Measurements from ENCODE around the gene CARMIL1.

GRCh38 chr6:25488156-25488555 is 209.0 kb downstream of the CARMIL1 start:
- no peak for TF ChIP-seq ZNF274 (IDR thresholded peaks at IDR 0.05; ENCODE audit: insufficient read depth, insufficient read length)
- no peak for TF ChIP-seq CTCF (IDR thresholded peaks at IDR 0.05 in 2 of 3, conservative IDR thresholded peaks at IDR 0.05 in 1 of 3; ENCODE audit: control insufficient read depth in 2 of 3, extremely low read depth in 1 of 3, insufficient read depth in 1 of 3, low read depth in 3 of 3, low read length in 3 of 3)
- TF ChIP-seq FOXM1 (IDR thresholded peaks at IDR 0.05; ENCODE audit: low read depth, low read length) = no peak
- TF ChIP-seq CREB1 (IDR thresholded peaks at IDR 0.05; ENCODE audit: low read depth) = no peak
- no peak for TF ChIP-seq BHLHE40 (IDR thresholded peaks at IDR 0.05; ENCODE audit: borderline replicate concordance in 1 of 2, low read depth in 2 of 2, low read length in 1 of 2)
- TF ChIP-seq CHD1 (IDR thresholded peaks at IDR 0.05; ENCODE audit: low read depth, low read length) = no peak
- TF ChIP-seq SMC3 (IDR thresholded peaks at IDR 0.05; ENCODE audit: borderline replicate concordance, low read length) = no peak
- no peak for TF ChIP-seq POLR2A (IDR thresholded peaks at IDR 0.05; ENCODE audit: low read depth, low read length)
- no peak for TF ChIP-seq MYC (IDR thresholded peaks at IDR 0.05; ENCODE audit: insufficient read depth, insufficient read length, insufficient replicate concordance, low read length, severe bottlenecking)
- TF ChIP-seq ZBTB11 (CRISPR knock-in tag; IDR thresholded peaks at IDR 0.05) = no peak
- no peak for TF ChIP-seq POLR2AphosphoS5 (IDR thresholded peaks at IDR 0.05; ENCODE audit: low read length)
- TF ChIP-seq EED (IDR thresholded peaks at IDR 0.05; ENCODE audit: low read depth) = no peak
- TF ChIP-seq KDM1A (IDR thresholded peaks at IDR 0.05; ENCODE audit: borderline replicate concordance) = no peak
